ENCODE data around the gene UPF1. TPM values are rescaled to one million over a fixed set of nuclear protein-coding genes. Genes with fewer than 3 reads are reported as not detected.

The UPF1 gene
- total RNA-seq, 1 donor from 2014 or later = 69.8 TPM

- Mint-ChIP-seq H3K4me3 (no peak overlapping the region), H3K27ac (no peak overlapping the region), H3K9me3 (no peaks in the 10 kb centered on the region), H3K27me3 (ENCODE audit: insufficient read depth, low read depth) (peaks cover 3% of the 10 kb centered on the region), H3K36me3 (peaks cover 24% of the 10 kb centered on the region), H3K4me1 (peaks cover 3% of the 10 kb centered on the region)
- no peak for DNase-seq (ENCODE audit: low spot score)
- Histone ChIP-seq H3K27ac (no peak overlapping the region), H2AFZ (replicated peaks) (no peak overlapping the region), H4K20me1 (ENCODE audit: low read depth) (peaks cover 55% of the 10 kb centered on the region), H3K9me3 (ENCODE audit: low read depth) (no peaks in the 10 kb centered on the region), H3K36me3 (no peaks in the 10 kb centered on the region), H3K27me3 (no peaks in the 10 kb centered on the region), H3K4me2 (no peak overlapping the region), H3K79me2 (ENCODE audit: low read depth) (peaks cover 15% of the 10 kb centered on the region), H3K9ac (no peak overlapping the region), H3K4me1 (no peaks in the 10 kb centered on the region), H3F3A (ENCODE audit: low read depth) (no peaks in the 10 kb centered on the region), H3K4me3 (no peak overlapping the region)
- no peak for TF ChIP-seq EZH2 (IDR thresholded peaks at IDR 0.05)
- TF ChIP-seq EZH2phosphoT487 (IDR thresholded peaks at IDR 0.05) = no peak
- TF ChIP-seq CTCF (IDR thresholded peaks at IDR 0.05) = no peak
Measured at GRCh38 chr19:18852648-18853047, 20.9 kb downstream of the UPF1 start.

- no peak overlapping the region for H3K27ac ChIP-seq
- H3K27me3 Mint-ChIP-seq (ENCODE audit: insufficient read depth, low read depth) = peaks cover 3% of the 10 kb centered on the region
- H3K27me3 ChIP-seq = no peaks in the 10 kb centered on the region
- H3K9me3 Mint-ChIP-seq = no peaks in the 10 kb centered on the region
- peaks cover 3% of the 10 kb centered on the region for H3K4me1 Mint-ChIP-seq
- H3K27ac Mint-ChIP-seq = no peak overlapping the region
- peaks cover 25% of the 10 kb centered on the region for H3K36me3 Mint-ChIP-seq
- H4K20me1 ChIP-seq (ENCODE audit: low read depth) = peaks cover 43% of the 10 kb centered on the region
- no peak overlapping the region for H3K9ac ChIP-seq
- no peak overlapping the region for H3K4me3 ChIP-seq
- H3K9me3 ChIP-seq (ENCODE audit: low read depth) = no peaks in the 10 kb centered on the region
- no peaks in the 10 kb centered on the region for H3K4me1 ChIP-seq
- no peak for DNase-seq (ENCODE audit: low spot score)
- H3K79me2 ChIP-seq (ENCODE audit: low read depth) = peaks cover 3% of the 10 kb centered on the region
- no peak overlapping the region for H3K4me3 Mint-ChIP-seq
- no peaks in the 10 kb centered on the region for H3F3A ChIP-seq (ENCODE audit: low read depth)
- H2AFZ ChIP-seq (replicated peaks) = no peak overlapping the region
- no peaks in the 10 kb centered on the region for H3K36me3 ChIP-seq
- H3K4me2 ChIP-seq = no peak overlapping the region
- TF ChIP-seq EZH2 (IDR thresholded peaks at IDR 0.05) (no peak), CTCF (IDR thresholded peaks at IDR 0.05) (peak; percentile 4), EZH2phosphoT487 (IDR thresholded peaks at IDR 0.05) (no peak)
Measured at GRCh38 chr19:18853755-18854427, 22.1 kb downstream of the UPF1 start.

- H2AFZ ChIP-seq (replicated peaks) = no peak overlapping the region
- no peak overlapping the region for H3K27ac ChIP-seq
- DNase-seq (ENCODE audit: low spot score) = no peak
- no peak overlapping the region for H3K27ac Mint-ChIP-seq
- H3K9me3 Mint-ChIP-seq = no peaks in the 10 kb centered on the region
- no peaks in the 10 kb centered on the region for H3K27me3 ChIP-seq
- peaks cover 36% of the 10 kb centered on the region for H4K20me1 ChIP-seq (ENCODE audit: low read depth)
- H3K27me3 Mint-ChIP-seq (ENCODE audit: insufficient read depth, low read depth) = peaks cover 3% of the 10 kb centered on the region
- no peak for TF ChIP-seq EZH2phosphoT487 (IDR thresholded peaks at IDR 0.05)
- TF ChIP-seq EZH2 (IDR thresholded peaks at IDR 0.05) = no peak
- no peak for TF ChIP-seq CTCF (IDR thresholded peaks at IDR 0.05)
- no peak overlapping the region for H3K9ac ChIP-seq
- H3K36me3 ChIP-seq = no peaks in the 10 kb centered on the region
- no peak overlapping the region for H3K4me3 ChIP-seq
- no peaks in the 10 kb centered on the region for H3K9me3 ChIP-seq (ENCODE audit: low read depth)
- no peaks in the 10 kb centered on the region for H3K4me1 Mint-ChIP-seq
- H3K4me3 Mint-ChIP-seq = no peak overlapping the region
- peaks cover 20% of the 10 kb centered on the region for H3K36me3 Mint-ChIP-seq
- H3F3A ChIP-seq (ENCODE audit: low read depth) = no peaks in the 10 kb centered on the region
- no peaks in the 10 kb centered on the region for H3K79me2 ChIP-seq (ENCODE audit: low read depth)
- no peak overlapping the region for H3K4me2 ChIP-seq
- H3K4me1 ChIP-seq = no peaks in the 10 kb centered on the region
Measured at GRCh38 chr19:18854982-18855381, 23.2 kb downstream of the UPF1 start.
